Stimulated activated CD4-positive, alpha-beta T cell treated with anti-CD3 and anti-CD28 coated beads, Interleukin-12 subunit alpha, Interleukin-12 subunit beta, amount 100 ng/mL, for 48 hours (primary cell): ENCODE results near the gene WSB1.
"Not testable (repeated sequence)": the region's sequence is repeated elsewhere in the genome, so short reads cannot be mapped to it uniquely, and the experiment has no call there.

ENCODE experiments used
- DNase-seq, 3 donors: peaks; one replicate each; pipeline ENCODE4 v3.0.0-alpha.2; 2020; ENCODE audit warnings: low read depth in 2 of 3, low spot score in 1 of 3

WSB1 gene

GRCh38 chr17:27293898-27294688, at the start of gene WSB1:
Gene WSB1 (plus strand): TSS chr17:27294114. CDS start chr17:27294396, 282 bp downstream.
- peak; percentile 82 to 89 (median 84) for DNase-seq

GRCh38 chr17:27244491-27245223, 49.3 kb upstream of the WSB1 start:
- no peak for DNase-seq

GRCh38 chr17:27245230-27245696, 48.7 kb upstream of the WSB1 start:
- peak; percentile 10 to 16 (median 15) for DNase-seq

GRCh38 chr17:27246537-27246936, 47.4 kb upstream of the WSB1 start:
- no peak for DNase-seq

- DNase-seq = no peak
These were observed 46.6 kb upstream of the WSB1 start for GRCh38 chr17:27247071-27247957.

- no peak for DNase-seq
These were observed 46.0 kb upstream of the WSB1 start for GRCh38 chr17:27247958-27248342.

- not testable (repeated sequence) for DNase-seq
These were observed 43.1 kb upstream of the WSB1 start for GRCh38 chr17:27250791-27251190.

- not testable (repeated sequence) for DNase-seq
These were observed 39.1 kb upstream of the WSB1 start for GRCh38 chr17:27254802-27255201.

GRCh38 chr17:27256225-27257030, 37.5 kb upstream of the WSB1 start:
- DNase-seq = no peak

GRCh38 chr17:27257031-27257357, 36.9 kb upstream of the WSB1 start:
- no peak for DNase-seq

GRCh38 chr17:27259356-27259755, 34.6 kb upstream of the WSB1 start:
- DNase-seq = no peak

GRCh38 chr17:27263386-27263785, 30.5 kb upstream of the WSB1 start:
- DNase-seq = no peak

- DNase-seq = no peak
These were observed 29.7 kb upstream of the WSB1 start for GRCh38 chr17:27264068-27264812.

GRCh38 chr17:27265333-27265732, 28.6 kb upstream of the WSB1 start:
- no peak for DNase-seq

- no peak for DNase-seq
These were observed 27.7 kb upstream of the WSB1 start for GRCh38 chr17:27266228-27266627.

GRCh38 chr17:27268394-27269085, 25.4 kb upstream of the WSB1 start:
- no peak for DNase-seq

GRCh38 chr17:27269201-27269600, 24.7 kb upstream of the WSB1 start:
- no peak for DNase-seq

- DNase-seq = no peak
These were observed 23.9 kb upstream of the WSB1 start for GRCh38 chr17:27269974-27270373.

GRCh38 chr17:27276653-27277156, 17.2 kb upstream of the WSB1 start:
- DNase-seq = no peak
